Stomach (tissue), 4 donors: ENCODE measurements around the gene CYGB.
"Not testable (repeated sequence)": the region's sequence is repeated elsewhere in the genome, so short reads cannot be mapped to it uniquely, and the experiment has no call there.

ENCODE experiments used
- CTCF ChIP-seq, 7 experiments: fragments of 450-650 bp in 4 of 7; fragments of 200-600 bp in 3 of 7; sonication (generic) in 3 of 7; IDR thresholded peaks; one replicate each; pipeline ENCODE4 v1.5.1; 2016 to 2019; ENCODE audit warnings: antibody characterized with exemption in 7 of 7, control low read depth in 2 of 7, mild to moderate bottlenecking in 1 of 7
- POLR2A ChIP-seq, 4 donors: fragments of 450-650 bp; IDR thresholded peaks; one replicate each; pipeline ENCODE4 v1.6.1; 2016; ENCODE audit warnings: antibody characterized with exemption in 4 of 4, control low read depth in 2 of 4, mild to moderate bottlenecking in 1 of 4, moderate library complexity in 1 of 4
- POLR2AphosphoS5 ChIP-seq, 3 donors: sonication (generic); formaldehyde crosslinking; IDR thresholded peaks; one replicate each; pipeline ENCODE4 v1.6.1; 2016; ENCODE audit warnings: antibody characterized with exemption in 3 of 3

GRCh38 chr17:76563359-76563758 lies 25.9 kb upstream of the CYGB start:
- not testable (repeated sequence) for TF ChIP-seq CTCF, POLR2A, POLR2AphosphoS5 (IDR thresholded peaks at IDR 0.05)
